ENCODE results near the gene FAAH. TPM values are rescaled to one million over a fixed set of nuclear protein-coding genes. Genes with fewer than 3 reads are reported as not detected.

FAAH gene
- polyA plus RNA-seq, 3 donors = 11.5 to 47.1 (median 11.5) TPM

DNA sequence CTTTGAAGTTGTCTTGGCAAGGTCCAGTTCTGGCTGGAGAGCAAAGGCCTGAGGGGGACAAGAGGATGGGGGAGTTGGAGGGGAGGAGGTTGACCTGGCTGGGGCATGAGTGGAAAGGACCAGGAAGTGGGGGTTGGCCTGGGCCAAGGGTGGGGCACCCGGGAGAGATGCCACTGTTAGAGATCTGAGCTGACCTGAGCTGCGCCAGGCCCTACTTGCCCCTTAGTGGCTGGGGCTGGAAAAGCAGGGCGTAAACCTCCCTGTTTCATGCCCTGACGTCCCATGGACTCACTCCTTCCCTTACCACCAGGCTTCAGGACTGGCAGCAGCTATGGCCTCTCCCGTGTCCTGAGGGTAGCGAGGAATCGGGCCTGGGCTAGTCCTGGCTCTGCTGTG lies 16.9 kb downstream of the FAAH start:
- Histone ChIP-seq H3K4me3 (replicated peaks in 1 of 3; ENCODE audit: low read depth in 2 of 3, low read length in 3 of 3) (no peak overlapping the region), H2AFZ (ENCODE audit: insufficient read depth, low read depth, low read length, poor library complexity, severe bottlenecking) (no peak overlapping the region), H3K79me2 (ENCODE audit: insufficient read depth, low read length) (no peaks in the 10 kb centered on the region), H3K9ac (ENCODE audit: insufficient read depth, low read length, poor library complexity, severe bottlenecking) (no peak overlapping the region), H3K9me3 (replicated peaks in 1 of 2; ENCODE audit: control insufficient read depth in 1 of 2, insufficient read depth in 1 of 2, low read length in 2 of 2) (no peaks in the 10 kb centered on the region), H3K4me2 (replicated peaks; ENCODE audit: extremely low read depth, low read length, poor library complexity, severe bottlenecking) (no peak overlapping the region), H3K4me1 (ENCODE audit: control insufficient read depth in 1 of 2, insufficient read depth in 2 of 2, low read length in 2 of 2) (peaks cover 4 to 10% of the 10 kb centered on the region in 2 donors), H4K20me1 (ENCODE audit: insufficient read depth, low read length) (no peaks in the 10 kb centered on the region), H3K27me3 (ENCODE audit: control insufficient read depth in 2 of 2, insufficient read depth in 2 of 2, low read length in 2 of 2) (no peaks in the 10 kb centered on the region), H3K27ac (ENCODE audit: low read depth in 1 of 2, low read length in 2 of 2) (no peak overlapping the region), H3K36me3 (replicated peaks in 1 of 2; ENCODE audit: control insufficient read depth in 1 of 2, insufficient read depth in 2 of 2, low read length in 2 of 2) (peaks cover 77% of the 10 kb centered on the region in 2 donors)
- H3K4me3 Mint-ChIP-seq = no peak overlapping the region
- 94% methylated on average over 7 of the region's 7 CpGs for WGBS (ENCODE audit: insufficient coverage)
- peaks cover 10% of the 10 kb centered on the region for H3K4me1 Mint-ChIP-seq
- TF ChIP-seq, protein P1, sequence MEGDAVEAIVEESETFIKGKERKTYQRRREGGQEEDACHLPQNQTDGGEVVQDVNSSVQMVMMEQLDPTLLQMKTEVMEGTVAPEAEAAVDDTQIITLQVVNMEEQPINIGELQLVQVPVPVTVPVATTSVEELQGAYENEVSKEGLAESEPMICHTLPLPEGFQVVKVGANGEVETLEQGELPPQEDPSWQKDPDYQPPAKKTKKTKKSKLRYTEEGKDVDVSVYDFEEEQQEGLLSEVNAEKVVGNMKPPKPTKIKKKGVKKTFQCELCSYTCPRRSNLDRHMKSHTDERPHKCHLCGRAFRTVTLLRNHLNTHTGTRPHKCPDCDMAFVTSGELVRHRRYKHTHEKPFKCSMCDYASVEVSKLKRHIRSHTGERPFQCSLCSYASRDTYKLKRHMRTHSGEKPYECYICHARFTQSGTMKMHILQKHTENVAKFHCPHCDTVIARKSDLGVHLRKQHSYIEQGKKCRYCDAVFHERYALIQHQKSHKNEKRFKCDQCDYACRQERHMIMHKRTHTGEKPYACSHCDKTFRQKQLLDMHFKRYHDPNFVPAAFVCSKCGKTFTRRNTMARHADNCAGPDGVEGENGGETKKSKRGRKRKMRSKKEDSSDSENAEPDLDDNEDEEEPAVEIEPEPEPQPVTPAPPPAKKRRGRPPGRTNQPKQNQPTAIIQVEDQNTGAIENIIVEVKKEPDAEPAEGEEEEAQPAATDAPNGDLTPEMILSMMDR (IDR thresholded peaks at IDR 0.05) = no peak
- no peak for DNase-seq
- peaks cover 0 to 3% (median 1%) of the 10 kb centered on the region in 3 donors for H3K27me3 Mint-ChIP-seq (ENCODE audit: low read depth in 3 of 3)
- intact Hi-C loops (cut with micrococcal nuclease) = no loop called here
- peak overlapping the region in 2 of 7 donors; percentile 18 to 60 for H3K27ac Mint-ChIP-seq
- peaks cover 67 to 84% of the 10 kb centered on the region in 2 donors for H3K36me3 Mint-ChIP-seq
- peaks cover 0 to 1% (median 0%) of the 10 kb centered on the region in 7 donors for H3K9me3 Mint-ChIP-seq

DNA sequence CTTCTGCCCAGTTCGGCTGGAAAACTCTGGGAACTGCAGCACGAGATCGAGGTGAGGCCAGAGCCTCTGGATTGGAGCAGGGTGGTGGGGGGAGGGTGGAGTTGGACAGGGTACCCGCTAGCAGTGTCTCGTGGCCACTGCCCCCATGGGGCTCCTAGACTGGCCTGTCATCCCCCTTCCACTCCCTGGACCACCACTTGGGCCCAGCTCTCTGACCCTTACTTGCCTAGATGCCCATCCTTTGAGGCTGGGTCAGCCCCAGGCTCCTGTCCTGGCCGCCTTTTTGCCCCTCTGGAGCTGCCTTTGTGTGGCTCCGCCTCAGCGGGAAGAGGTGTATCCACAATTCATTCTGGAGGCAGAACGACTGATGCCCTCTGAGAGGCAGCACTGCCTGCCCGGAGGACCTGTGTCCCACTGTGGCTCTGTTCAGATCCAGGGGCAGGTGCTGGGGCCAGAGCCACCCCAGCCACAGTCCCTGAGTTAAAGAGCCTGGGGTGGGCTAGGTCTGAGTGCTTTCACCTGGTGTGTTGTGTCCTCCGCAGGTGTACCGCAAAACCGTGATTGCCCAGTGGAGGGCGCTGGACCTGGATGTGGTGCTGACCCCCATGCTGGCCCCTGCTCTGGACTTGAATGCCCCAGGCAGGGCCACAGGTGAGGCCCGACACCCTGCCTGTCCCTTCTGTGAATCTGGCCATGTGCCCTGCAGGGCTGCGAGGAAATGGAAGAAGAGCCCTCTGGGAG lies 17.7 kb downstream of the FAAH start:
- Histone ChIP-seq H3K4me1 (ENCODE audit: control insufficient read depth in 1 of 2, insufficient read depth in 2 of 2, low read length in 2 of 2) (peaks cover 0 to 3% of the 10 kb centered on the region in 2 donors), H4K20me1 (ENCODE audit: insufficient read depth, low read length) (no peaks in the 10 kb centered on the region), H3K4me2 (replicated peaks; ENCODE audit: extremely low read depth, low read length, poor library complexity, severe bottlenecking) (no peak overlapping the region), H3K36me3 (replicated peaks in 1 of 2; ENCODE audit: control insufficient read depth in 1 of 2, insufficient read depth in 2 of 2, low read length in 2 of 2) (peaks cover 76 to 77% of the 10 kb centered on the region in 2 donors), H3K79me2 (ENCODE audit: insufficient read depth, low read length) (no peaks in the 10 kb centered on the region), H3K27ac (ENCODE audit: low read depth in 1 of 2, low read length in 2 of 2) (no peak overlapping the region), H3K27me3 (ENCODE audit: control insufficient read depth in 2 of 2, insufficient read depth in 2 of 2, low read length in 2 of 2) (no peaks in the 10 kb centered on the region), H3K4me3 (replicated peaks in 1 of 3; ENCODE audit: low read depth in 2 of 3, low read length in 3 of 3) (no peak overlapping the region), H3K9ac (ENCODE audit: insufficient read depth, low read length, poor library complexity, severe bottlenecking) (no peak overlapping the region), H3K9me3 (replicated peaks in 1 of 2; ENCODE audit: control insufficient read depth in 1 of 2, insufficient read depth in 1 of 2, low read length in 2 of 2) (no peaks in the 10 kb centered on the region), H2AFZ (ENCODE audit: insufficient read depth, low read depth, low read length, poor library complexity, severe bottlenecking) (no peak overlapping the region)
- DNase-seq = no peak
- H3K27ac Mint-ChIP-seq = peak overlapping the region in 4 of 7 donors; percentile 18 to 48 (median 34)
- peaks cover 0 to 3% (median 0%) of the 10 kb centered on the region in 3 donors for H3K27me3 Mint-ChIP-seq (ENCODE audit: low read depth in 3 of 3)
- H3K4me3 Mint-ChIP-seq = no peak overlapping the region
- 98% methylated on average over 12 of the region's 16 CpGs for WGBS (ENCODE audit: insufficient coverage)
- TF ChIP-seq, protein P1 (IDR thresholded peaks at IDR 0.05) = peak; percentile 70
- H3K4me1 Mint-ChIP-seq = peaks cover 7% of the 10 kb centered on the region
- H3K36me3 Mint-ChIP-seq = peaks cover 67 to 81% of the 10 kb centered on the region in 2 donors
- intact Hi-C loops (cut with micrococcal nuclease) = no loop called here
- peaks cover 0 to 1% (median 0%) of the 10 kb centered on the region in 7 donors for H3K9me3 Mint-ChIP-seq

All from CD14-positive monocyte (primary cell).